LNCAP (cell line): ENCODE measurements around the gene PID1.

Source experiments
- TF ChIP-seq, protein P1 (sequence below): fragments of 450-650 bp; IDR thresholded peaks from 2 replicates; pipeline ENCODE4 v1.5.1; 2017; ENCODE audit warnings: mild to moderate bottlenecking

PID1 gene

GRCh38 chr2:229153267-229153666 is 117.8 kb downstream of the PID1 start:
- TF ChIP-seq, protein P1, sequence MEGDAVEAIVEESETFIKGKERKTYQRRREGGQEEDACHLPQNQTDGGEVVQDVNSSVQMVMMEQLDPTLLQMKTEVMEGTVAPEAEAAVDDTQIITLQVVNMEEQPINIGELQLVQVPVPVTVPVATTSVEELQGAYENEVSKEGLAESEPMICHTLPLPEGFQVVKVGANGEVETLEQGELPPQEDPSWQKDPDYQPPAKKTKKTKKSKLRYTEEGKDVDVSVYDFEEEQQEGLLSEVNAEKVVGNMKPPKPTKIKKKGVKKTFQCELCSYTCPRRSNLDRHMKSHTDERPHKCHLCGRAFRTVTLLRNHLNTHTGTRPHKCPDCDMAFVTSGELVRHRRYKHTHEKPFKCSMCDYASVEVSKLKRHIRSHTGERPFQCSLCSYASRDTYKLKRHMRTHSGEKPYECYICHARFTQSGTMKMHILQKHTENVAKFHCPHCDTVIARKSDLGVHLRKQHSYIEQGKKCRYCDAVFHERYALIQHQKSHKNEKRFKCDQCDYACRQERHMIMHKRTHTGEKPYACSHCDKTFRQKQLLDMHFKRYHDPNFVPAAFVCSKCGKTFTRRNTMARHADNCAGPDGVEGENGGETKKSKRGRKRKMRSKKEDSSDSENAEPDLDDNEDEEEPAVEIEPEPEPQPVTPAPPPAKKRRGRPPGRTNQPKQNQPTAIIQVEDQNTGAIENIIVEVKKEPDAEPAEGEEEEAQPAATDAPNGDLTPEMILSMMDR = no peak

- TF ChIP-seq, protein P1 = no peak
These were observed 118.4 kb downstream of the PID1 start for GRCh38 chr2:229152674-229153073.

- TF ChIP-seq, protein P1 = no peak
These were observed 120.8 kb downstream of the PID1 start for GRCh38 chr2:229150317-229150716.

DNA sequence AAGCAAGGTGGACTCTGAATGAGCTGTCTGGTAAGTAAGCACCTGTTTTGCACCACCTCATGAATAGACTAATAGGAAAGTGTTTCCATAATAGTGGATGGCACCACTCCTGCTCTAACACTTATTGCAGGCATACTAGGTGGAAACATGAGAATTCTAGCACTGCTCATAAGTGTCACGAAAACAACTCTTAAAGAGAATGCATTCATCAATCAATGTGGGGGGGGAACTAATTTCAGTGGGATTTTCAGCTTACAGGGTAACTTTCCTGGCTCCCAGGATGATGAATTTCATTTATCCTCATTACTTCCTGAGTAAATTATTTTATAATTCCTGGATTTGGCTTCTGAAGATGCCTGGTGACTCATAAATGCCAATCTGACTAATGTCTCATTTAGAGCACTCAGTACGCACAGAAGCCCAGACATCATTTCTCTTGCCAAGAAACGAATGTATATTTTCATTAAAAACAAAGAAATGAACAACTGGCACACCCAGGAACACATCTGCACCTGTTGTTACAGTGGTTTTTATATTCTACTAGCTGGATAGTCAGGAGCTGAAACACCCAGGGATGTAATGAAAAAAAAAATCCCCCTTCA is 129.6 kb downstream of the PID1 start:
- TF ChIP-seq, protein P1 = no peak

DNA sequence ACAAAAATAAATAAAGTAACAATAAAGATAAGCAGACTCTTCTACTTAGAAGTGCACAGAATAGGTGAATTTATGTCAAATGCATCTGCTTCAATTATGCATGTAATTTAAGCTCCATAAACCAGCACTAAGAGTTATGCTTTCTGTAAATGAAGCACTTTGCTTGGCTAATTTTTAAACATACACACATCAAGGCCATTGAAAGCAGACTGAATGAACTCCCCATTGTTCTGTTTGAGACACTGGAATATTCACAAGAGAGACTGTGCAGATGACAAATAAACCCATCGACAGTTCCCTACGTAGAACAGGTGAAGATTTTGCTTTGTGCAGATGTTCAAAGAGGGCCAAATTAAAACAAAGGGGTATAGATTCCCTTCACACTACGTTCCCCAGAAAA is 133.4 kb downstream of the PID1 start:
- TF ChIP-seq, protein P1 = no peak

GRCh38 chr2:229137066-229137465 is 134.0 kb downstream of the PID1 start:
- TF ChIP-seq, protein P1 = no peak

- TF ChIP-seq, protein P1 = 0 out of 2 replicates have a peak, but pooled peaks have one; percentile 6
These were observed 137.8 kb downstream of the PID1 start for GRCh38 chr2:229133155-229133772.
